Limb (tissue), 2 donors: ENCODE data around the gene TAF9.
"Not testable (repeated sequence)": the region's sequence is repeated elsewhere in the genome, so short reads cannot be mapped to it uniquely, and the experiment has no call there.

Experiments used
- DNase-seq, 2 donors: peaks; one replicate each; pipeline ENCODE4 v3.0.0-alpha.2; 2016; ENCODE audit errors: extremely low spot score in 2 of 2

The TAF9 gene

DNA sequence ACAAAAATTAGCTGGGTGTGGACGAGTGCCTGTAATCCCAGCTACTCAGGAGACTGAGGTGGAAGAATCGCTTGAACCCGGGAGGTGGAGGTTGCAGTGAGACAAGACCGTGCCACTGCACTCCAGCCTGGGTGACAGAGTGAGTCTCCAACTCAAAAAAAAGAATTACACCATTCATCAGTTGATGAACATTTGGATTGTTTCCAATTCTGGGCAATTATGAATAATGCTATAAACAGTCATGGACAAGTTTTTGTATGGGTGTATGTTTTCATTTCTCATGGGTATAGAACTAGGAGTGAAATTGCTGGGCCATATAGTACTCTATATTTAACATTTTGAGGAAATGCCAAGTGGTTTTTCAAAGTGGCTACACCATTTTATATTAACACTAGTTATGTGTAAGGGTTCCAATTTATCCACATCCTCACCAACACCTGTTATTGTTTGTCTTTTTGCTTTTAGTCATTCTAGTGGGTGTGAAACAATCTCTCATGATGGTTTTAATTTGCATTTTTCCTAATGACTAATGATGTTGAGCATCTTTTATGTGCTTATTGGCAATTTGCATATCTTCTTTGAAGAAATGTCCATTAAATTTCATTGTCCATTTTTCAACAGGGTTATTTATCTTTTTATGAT lies 27.7 kb downstream of the TAF9 start:
- no peak for DNase-seq

DNA sequence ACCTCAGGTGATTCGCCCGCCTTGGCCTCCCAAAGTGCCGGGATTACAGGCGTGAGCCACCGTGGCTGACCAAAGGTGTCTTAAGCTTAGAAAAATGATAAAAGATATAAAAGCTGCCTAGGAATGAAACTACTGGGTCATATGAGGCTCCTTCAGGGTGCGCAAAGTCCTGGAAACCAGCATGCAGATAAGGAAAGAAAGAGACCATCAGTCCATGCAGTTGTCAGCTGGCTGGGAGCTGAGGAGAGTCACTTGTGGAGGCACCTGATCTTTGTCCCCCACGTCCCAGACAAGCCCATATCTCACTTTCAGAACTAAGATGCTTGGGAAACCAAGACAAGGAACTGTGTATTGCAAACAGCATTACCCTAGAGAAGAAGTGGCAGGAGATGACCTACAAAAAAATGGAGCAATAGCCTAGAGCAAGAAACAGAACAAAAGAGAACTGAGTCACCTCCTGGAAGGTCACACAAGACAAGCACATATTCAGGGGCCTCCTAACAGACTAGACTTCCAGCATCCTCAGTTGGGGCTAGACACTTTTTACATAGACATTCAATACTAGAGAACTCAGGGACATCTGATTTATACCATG lies 33.9 kb downstream of the TAF9 start:
- no peak for DNase-seq

DNA sequence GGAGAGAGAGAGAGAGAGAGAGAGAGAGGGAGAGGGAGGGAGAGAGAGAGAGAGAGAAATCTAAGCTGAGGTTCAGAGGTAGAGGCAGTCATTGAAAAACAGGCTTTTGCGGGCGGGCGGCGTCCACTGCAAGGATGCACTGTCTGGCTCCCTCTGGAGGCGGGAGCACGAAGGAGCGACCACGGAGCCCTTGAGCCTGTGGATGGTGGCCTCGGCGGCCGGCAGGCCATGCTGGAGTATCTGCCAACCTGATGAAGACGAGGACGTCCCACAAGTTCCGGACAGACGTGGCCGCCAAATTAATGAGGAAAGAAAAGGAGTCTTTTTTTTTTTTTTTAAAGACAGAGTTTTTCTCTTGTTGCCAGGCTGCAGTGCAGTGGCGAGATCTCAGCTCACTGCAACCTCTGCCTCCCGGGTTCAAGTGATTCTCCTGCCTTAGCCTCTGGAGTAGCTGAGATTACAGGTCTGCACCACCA lies 34.5 kb downstream of the TAF9 start:
- DNase-seq, result peak; percentile 73 to 82

DNA sequence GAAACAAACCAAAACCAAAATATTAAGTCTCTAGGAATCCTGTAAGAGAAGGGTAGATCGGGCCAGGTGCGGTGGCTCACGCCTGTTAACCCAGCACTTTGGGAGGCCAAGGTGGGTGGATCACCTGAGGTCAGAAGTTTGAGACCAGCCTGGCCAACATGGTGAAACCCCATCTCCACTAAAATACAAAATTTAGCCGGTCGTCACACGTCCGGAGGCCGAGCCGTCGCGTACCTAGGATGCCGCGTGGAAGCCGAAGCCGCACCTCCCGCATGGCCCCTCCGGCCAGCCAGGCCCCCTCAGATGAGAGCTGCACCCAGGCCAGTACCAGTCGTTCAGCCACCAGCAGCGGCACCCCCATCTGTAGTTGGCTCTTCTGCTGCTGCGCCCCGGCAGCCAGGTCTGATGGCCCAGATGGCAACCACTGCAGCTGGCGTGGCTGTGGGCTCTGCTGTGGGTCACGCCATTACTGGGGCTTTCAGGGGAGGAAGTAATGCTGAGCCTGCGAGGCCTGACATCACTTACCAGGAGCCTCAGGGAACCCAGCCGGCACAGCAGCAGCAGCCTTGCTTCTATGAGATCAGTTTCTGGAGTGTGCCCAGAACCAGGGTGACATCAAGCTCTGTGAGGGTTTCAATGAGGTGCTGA lies 35.5 kb downstream of the TAF9 start:
- not testable (repeated sequence) for DNase-seq

DNA sequence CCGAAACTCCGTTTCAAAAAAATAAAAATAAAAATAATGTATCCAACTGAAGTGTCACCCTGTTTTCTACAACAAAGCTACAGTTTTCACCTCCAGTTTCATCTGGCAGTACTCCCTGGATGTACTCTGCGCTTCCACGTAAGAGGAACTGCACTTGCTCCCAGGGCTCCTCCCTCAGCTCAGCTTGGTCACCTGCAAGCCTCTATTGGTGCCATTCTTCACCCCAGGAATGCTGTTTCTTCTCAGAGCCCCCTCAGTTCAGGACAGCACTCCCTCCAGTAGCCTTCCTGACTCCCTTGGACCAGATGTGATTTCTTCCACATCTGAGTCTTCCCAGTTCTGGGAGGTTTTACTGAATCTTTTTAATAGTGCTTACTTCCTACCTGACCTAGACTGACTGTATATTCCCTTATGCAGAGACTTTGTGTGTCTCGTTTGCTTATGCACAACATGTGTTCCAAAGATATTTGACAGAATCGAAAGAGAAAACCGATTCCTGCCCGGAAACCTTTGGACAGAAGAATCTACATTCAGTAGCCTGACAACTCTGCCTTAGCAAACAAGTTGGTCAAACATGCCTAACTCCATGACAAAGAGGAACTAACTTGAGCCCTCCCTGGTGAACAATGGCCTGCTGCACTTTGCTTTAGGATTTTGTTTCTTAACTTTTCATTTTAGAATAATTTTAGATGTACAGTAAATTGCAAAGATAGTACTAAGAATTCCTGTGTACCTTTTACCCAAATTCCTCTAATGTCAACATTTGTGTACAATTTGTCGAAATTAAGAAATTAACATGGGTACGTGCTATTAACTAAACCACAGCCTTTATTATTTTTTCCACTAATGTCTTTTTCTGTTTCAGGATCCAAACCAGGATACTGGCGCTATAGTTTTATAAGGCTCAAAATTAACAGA lies 37.5 kb downstream of the TAF9 start:
- DNase-seq, result no peak

DNA sequence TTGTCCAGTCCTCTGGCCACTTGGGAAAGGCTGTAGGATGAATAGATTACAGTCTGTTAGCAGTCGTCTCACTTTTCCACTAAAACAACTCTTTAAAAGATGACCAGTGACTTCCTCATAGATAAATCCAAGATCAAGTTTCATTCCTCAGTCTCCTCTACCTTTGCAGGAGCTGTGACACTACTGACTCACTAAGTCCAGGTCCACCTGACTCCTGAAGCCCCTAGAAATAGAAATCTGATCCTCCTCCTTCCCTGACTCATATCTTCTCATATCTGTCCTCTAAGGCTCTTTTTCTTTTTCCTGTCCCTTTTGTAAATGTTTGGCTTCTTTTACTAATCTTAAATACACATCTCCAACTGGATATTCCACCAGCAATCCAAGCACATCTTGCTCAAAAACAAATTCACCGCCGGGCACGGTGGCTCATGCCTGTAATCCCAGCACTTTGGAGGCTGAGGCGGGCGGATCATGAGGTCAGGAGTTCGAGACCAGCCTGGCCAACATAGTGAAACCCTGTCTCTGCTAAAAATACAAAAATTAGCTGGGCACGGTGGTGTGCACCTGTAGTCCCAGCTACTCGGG lies 39.3 kb downstream of the TAF9 start:
- DNase-seq, result no peak

DNA sequence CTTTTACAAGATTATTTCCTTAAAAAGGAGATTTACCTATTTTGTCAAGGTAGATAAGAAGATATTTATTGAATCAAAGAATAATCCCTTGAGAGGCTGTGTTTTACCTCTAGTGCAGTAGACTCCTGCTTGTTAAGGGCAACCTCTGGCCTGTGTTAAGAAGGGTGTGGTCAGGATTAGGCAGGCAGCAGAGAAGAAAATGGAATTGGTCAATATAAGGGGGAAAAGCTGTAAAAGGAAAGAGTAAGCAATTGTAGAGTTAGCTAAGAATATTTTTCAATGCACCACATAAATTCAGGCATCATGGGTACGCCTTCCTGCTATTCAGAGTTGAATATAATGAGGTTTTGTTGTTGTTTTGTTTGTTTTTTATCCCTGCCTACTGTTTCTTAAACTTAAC lies 43.0 kb downstream of the TAF9 start:
- DNase-seq, result no peak

DNA sequence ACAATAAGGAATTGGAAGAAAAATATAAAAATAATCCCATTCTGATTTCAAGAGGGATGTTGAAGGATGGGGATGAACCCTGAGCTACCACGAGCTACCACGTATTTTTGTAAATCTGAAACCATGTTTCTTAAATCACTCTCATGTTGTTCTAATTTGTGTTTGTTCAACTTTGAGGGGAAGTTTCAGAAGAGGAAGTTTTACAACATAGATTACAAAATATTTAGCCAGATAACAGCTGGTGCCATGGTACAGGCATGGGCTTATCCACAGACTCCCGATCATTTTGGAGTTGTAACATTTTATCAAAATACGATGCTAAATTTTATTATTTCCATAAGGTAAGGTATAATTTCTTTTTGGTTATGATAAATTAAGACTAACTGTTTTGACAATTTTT lies 51.9 kb downstream of the TAF9 start:
- DNase-seq, result no peak

DNA sequence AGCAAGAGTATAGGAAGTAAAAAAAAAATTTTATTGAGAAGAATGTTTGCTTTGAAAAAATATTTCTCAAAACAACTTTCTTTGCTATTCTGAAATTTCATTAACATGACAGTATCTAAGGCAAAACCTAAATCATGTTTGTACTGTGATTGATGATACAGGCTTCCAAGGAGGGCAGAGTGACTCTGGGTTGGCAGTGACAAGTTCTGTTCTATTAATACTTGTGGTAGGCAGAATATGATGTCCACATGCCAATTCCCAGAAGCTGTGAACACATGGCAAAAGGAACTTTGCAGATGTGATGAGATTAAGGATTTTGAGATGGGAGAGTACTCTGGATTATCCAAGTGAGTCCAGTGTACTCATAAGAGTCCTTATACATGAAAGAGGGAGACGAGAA lies 53.3 kb downstream of the TAF9 start:
- DNase-seq, result no peak
